ENCODE measurements around the gene ODR4.
"Not testable (repeated sequence)": the region's sequence is repeated elsewhere in the genome, so short reads cannot be mapped to it uniquely, and the experiment has no call there.

The ODR4 gene

GRCh38 chr1:186375929-186376319 lies 286 bp downstream of the ODR4 start:
- H3K4me2 ChIP-seq (ENCODE audit: low read length), result peak overlapping the region; percentile 79
- peak overlapping the region; percentile 93 for H3K9ac ChIP-seq (ENCODE audit: low read length)
- H3K36me3 ChIP-seq (replicated peaks; ENCODE audit: low read depth, low read length), result peaks cover 26% of the 10 kb centered on the region
- no peak for TF ChIP-seq CTCF (IDR thresholded peaks at IDR 0.05; ENCODE audit: low read depth, low read length)
- TF ChIP-seq EZH2phosphoT487 (IDR thresholded peaks at IDR 0.05; ENCODE audit: low read depth), result no peak
- H3K27me3 ChIP-seq (ENCODE audit: low read depth, low read length), result no peaks in the 10 kb centered on the region
- H3K79me2 ChIP-seq (ENCODE audit: low read length), result peaks cover 73% of the 10 kb centered on the region
- H2AFZ ChIP-seq (ENCODE audit: low read depth, low read length), result peak overlapping the region; percentile 93
- peak overlapping the region; percentile 81 for H3K27ac ChIP-seq (ENCODE audit: low read length)
- peaks cover 21% of the 10 kb centered on the region for H3K4me1 ChIP-seq (ENCODE audit: low read length)
- H4K20me1 ChIP-seq (ENCODE audit: insufficient read depth, low read length), result peaks cover 14% of the 10 kb centered on the region
- no peaks in the 10 kb centered on the region for H3K9me3 ChIP-seq (ENCODE audit: insufficient read depth, low read length)
- peak overlapping the region; percentile 89 for H3K4me3 ChIP-seq (ENCODE audit: low read length)

- peaks cover 46% of the 10 kb centered on the region for H3K36me3 ChIP-seq (replicated peaks; ENCODE audit: low read depth, low read length)
Measured at GRCh38 chr1:186386725-186387383, 11.2 kb downstream of the ODR4 start.

GRCh38 chr1:186390925-186391324 lies 15.3 kb downstream of the ODR4 start:
- Histone ChIP-seq H3K4me3 (ENCODE audit: low read length) (no peak overlapping the region), H3K79me2 (ENCODE audit: low read length) (no peaks in the 10 kb centered on the region), H3K9me3 (ENCODE audit: insufficient read depth, low read length) (no peaks in the 10 kb centered on the region), H3K27ac (ENCODE audit: low read length) (no peak overlapping the region), H3K36me3 (replicated peaks; ENCODE audit: low read depth, low read length) (peaks cover 38% of the 10 kb centered on the region), H4K20me1 (ENCODE audit: insufficient read depth, low read length) (no peaks in the 10 kb centered on the region), H2AFZ (ENCODE audit: low read depth, low read length) (no peak overlapping the region), H3K4me1 (ENCODE audit: low read length) (no peaks in the 10 kb centered on the region), H3K27me3 (ENCODE audit: low read depth, low read length) (no peaks in the 10 kb centered on the region), H3K4me2 (ENCODE audit: low read length) (no peak overlapping the region), H3K9ac (ENCODE audit: low read length) (no peak overlapping the region)
- TF ChIP-seq EZH2phosphoT487 (IDR thresholded peaks at IDR 0.05; ENCODE audit: low read depth), result no peak
- TF ChIP-seq CTCF (IDR thresholded peaks at IDR 0.05; ENCODE audit: low read depth, low read length), result no peak

More at GRCh38 chr1:186386725-186387383, 11.2 kb downstream of the ODR4 start:
- Histone ChIP-seq H3K9ac (ENCODE audit: low read length) (no peak overlapping the region), H3K4me2 (ENCODE audit: low read length) (no peak overlapping the region), H4K20me1 (ENCODE audit: insufficient read depth, low read length) (no peaks in the 10 kb centered on the region), H3K9me3 (ENCODE audit: insufficient read depth, low read length) (no peaks in the 10 kb centered on the region), H3K79me2 (ENCODE audit: low read length) (no peaks in the 10 kb centered on the region), H3K4me3 (ENCODE audit: low read length) (no peak overlapping the region), H2AFZ (ENCODE audit: low read depth, low read length) (no peak overlapping the region), H3K4me1 (ENCODE audit: low read length) (no peaks in the 10 kb centered on the region), H3K27ac (ENCODE audit: low read length) (no peak overlapping the region), H3K27me3 (ENCODE audit: low read depth, low read length) (no peaks in the 10 kb centered on the region)
- no peak for TF ChIP-seq EZH2phosphoT487 (IDR thresholded peaks at IDR 0.05; ENCODE audit: low read depth)
- no peak for TF ChIP-seq CTCF (IDR thresholded peaks at IDR 0.05; ENCODE audit: low read depth, low read length)

DNA sequence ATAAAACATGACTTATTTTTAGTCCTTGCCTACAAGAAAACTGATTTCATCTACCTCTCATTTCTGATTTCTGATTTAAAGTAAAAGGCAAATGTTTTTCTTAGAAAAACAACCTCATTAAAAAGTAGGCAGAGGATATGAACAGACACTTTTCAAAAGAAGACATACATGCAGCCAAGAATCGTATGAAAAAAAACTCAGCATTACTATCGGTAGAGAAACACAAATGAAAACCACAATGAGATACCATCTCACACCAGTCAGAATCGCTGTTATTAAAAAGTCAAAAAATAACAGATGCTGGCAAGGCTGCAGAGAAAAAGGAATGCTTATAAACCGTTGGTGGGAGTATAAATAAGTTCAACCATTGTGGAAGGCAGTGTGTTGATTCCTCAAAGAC lies 16.2 kb downstream of the ODR4 start:
- Histone ChIP-seq H3K9ac (ENCODE audit: low read length) (no peak overlapping the region), H4K20me1 (ENCODE audit: insufficient read depth, low read length) (no peaks in the 10 kb centered on the region), H3K9me3 (ENCODE audit: insufficient read depth, low read length) (no peaks in the 10 kb centered on the region), H3K79me2 (ENCODE audit: low read length) (no peaks in the 10 kb centered on the region), H3K36me3 (replicated peaks; ENCODE audit: low read depth, low read length) (peaks cover 39% of the 10 kb centered on the region), H3K4me2 (ENCODE audit: low read length) (no peak overlapping the region), H3K4me1 (ENCODE audit: low read length) (no peaks in the 10 kb centered on the region), H3K4me3 (ENCODE audit: low read length) (no peak overlapping the region), H3K27ac (ENCODE audit: low read length) (no peak overlapping the region), H3K27me3 (ENCODE audit: low read depth, low read length) (no peaks in the 10 kb centered on the region), H2AFZ (ENCODE audit: low read depth, low read length) (no peak overlapping the region)
- TF ChIP-seq EZH2phosphoT487 (IDR thresholded peaks at IDR 0.05; ENCODE audit: low read depth), result no peak
- TF ChIP-seq CTCF (IDR thresholded peaks at IDR 0.05; ENCODE audit: low read depth, low read length), result no peak

DNA sequence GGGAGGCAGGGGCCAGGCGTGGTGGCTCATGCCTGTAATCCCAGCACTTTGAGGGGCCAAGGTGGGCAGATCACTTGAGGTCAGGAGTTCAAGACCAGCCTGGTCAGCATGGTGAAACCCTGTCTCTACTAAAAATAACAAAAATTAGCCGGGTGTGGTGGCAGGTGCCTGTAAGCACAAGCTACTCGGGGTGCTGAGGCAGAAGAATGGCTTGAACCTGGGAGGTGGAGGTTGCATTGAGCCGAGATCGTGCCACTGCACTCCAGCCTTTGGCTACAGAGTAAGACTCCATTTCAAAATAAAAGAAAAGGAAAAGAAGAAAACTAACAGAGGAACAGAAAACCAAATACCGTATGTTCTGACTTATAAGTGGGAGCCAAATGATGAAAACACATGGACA lies 17.1 kb downstream of the ODR4 start:
- H3K9ac ChIP-seq (ENCODE audit: low read length); H4K20me1 ChIP-seq (ENCODE audit: insufficient read depth, low read length); H2AFZ ChIP-seq (ENCODE audit: low read depth, low read length); H3K4me3 ChIP-seq (ENCODE audit: low read length); H3K79me2 ChIP-seq (ENCODE audit: low read length); H3K9me3 ChIP-seq (ENCODE audit: insufficient read depth, low read length); H3K4me1 ChIP-seq (ENCODE audit: low read length); H3K4me2 ChIP-seq (ENCODE audit: low read length); H3K27me3 ChIP-seq (ENCODE audit: low read depth, low read length); H3K27ac ChIP-seq (ENCODE audit: low read length): not testable (repeated sequence)
- peaks cover 47% of the 10 kb centered on the region for H3K36me3 ChIP-seq (replicated peaks; ENCODE audit: low read depth, low read length)

DNA sequence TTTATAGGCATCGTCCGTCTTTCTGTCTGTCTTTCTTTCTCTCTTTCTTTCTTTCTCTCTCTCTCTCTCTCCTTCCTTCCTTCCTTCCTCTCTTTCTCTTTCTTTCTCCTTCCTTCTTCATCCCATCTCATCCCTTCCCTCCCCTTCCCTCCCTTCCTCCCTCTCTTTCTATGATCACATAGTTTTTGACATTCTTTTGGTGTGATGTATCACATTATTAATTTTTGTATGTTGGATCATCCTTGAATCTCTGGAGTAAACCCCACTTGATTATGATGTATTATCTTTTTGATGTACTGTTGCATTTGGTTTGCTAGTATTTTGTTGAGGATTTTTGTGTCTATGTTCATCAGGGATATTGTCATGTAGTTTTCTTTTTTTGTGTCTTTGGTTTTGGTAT lies 25.8 kb downstream of the ODR4 start:
- not testable (repeated sequence) for H3K9me3 ChIP-seq (ENCODE audit: insufficient read depth, low read length); H3K27ac ChIP-seq (ENCODE audit: low read length); H3K9ac ChIP-seq (ENCODE audit: low read length)

More for the DNA sequence above, 25.8 kb downstream of the ODR4 start:
- not testable (repeated sequence) for H3K4me3 ChIP-seq (ENCODE audit: low read length); H4K20me1 ChIP-seq (ENCODE audit: insufficient read depth, low read length); H2AFZ ChIP-seq (ENCODE audit: low read depth, low read length); H3K4me2 ChIP-seq (ENCODE audit: low read length); H3K79me2 ChIP-seq (ENCODE audit: low read length); H3K27me3 ChIP-seq (ENCODE audit: low read depth, low read length)
- H3K4me1 ChIP-seq (ENCODE audit: low read length), result peaks cover 19% of the 10 kb centered on the region
- peaks cover 29% of the 10 kb centered on the region for H3K36me3 ChIP-seq (replicated peaks; ENCODE audit: low read depth, low read length)

All from OCI-LY3 (cell line).